Measurements from ENCODE around the gene POLR3H.
"Not testable (repeated sequence)": the region's sequence is repeated elsewhere in the genome, so short reads cannot be mapped to it uniquely, and the experiment has no call there.

POLR3H gene

GRCh38 chr22:41563051-41563711, 18.9 kb upstream of the POLR3H start:
- no peak for FAIRE-seq

GRCh38 chr22:41562461-41562860, 18.2 kb upstream of the POLR3H start:
- no peak for FAIRE-seq

GRCh38 chr22:41561788-41562187, 17.5 kb upstream of the POLR3H start:
- FAIRE-seq: no peak

GRCh38 chr22:41561335-41561734, 17.1 kb upstream of the POLR3H start:
- no peak for FAIRE-seq

GRCh38 chr22:41560095-41560471, 15.8 kb upstream of the POLR3H start:
- no peak for FAIRE-seq

GRCh38 chr22:41558241-41558630, 14.0 kb upstream of the POLR3H start:
- FAIRE-seq: not testable (repeated sequence)

GRCh38 chr22:41557401-41558240, 13.4 kb upstream of the POLR3H start:
- FAIRE-seq: no peak

- FAIRE-seq: no peak
Measured at GRCh38 chr22:41556561-41556960, 12.3 kb upstream of the POLR3H start.

GRCh38 chr22:41555325-41555982, 11.2 kb upstream of the POLR3H start:
- no peak for FAIRE-seq

GRCh38 chr22:41551877-41552582, 7.8 kb upstream of the POLR3H start:
- no peak for FAIRE-seq

GRCh38 chr22:41550952-41551491, 6.8 kb upstream of the POLR3H start:
- FAIRE-seq: no peak

GRCh38 chr22:41548830-41549211, 4.6 kb upstream of the POLR3H start:
- FAIRE-seq: no peak

- no peak for FAIRE-seq
Measured at GRCh38 chr22:41544671-41545476, 604 bp upstream of the POLR3H start.

- FAIRE-seq: no peak
Measured at GRCh38 chr22:41542224-41542623, 2.0 kb downstream of the POLR3H start.

GRCh38 chr22:41541484-41541883, 2.8 kb downstream of the POLR3H start:
- no peak for FAIRE-seq

- FAIRE-seq: no peak
Measured at GRCh38 chr22:41540365-41540764, 3.9 kb downstream of the POLR3H start.

GRCh38 chr22:41540006-41540315, 4.3 kb downstream of the POLR3H start:
- no peak for FAIRE-seq

- no peak for FAIRE-seq
Measured at GRCh38 chr22:41539146-41540005, 4.9 kb downstream of the POLR3H start.

GRCh38 chr22:41538583-41538982, 5.7 kb downstream of the POLR3H start:
- no peak for FAIRE-seq

GRCh38 chr22:41537203-41537602, 7.1 kb downstream of the POLR3H start:
- FAIRE-seq: no peak

GRCh38 chr22:41535244-41535643, 9.0 kb downstream of the POLR3H start:
- no peak for FAIRE-seq

All from A204.1 (cell line).